Osteocyte (in vitro differentiated cells): ENCODE data around the gene CTSO. TPM values are rescaled to one million over a fixed set of nuclear protein-coding genes. Genes with fewer than 3 reads are reported as not detected.

Experiments
- DNase-seq: peaks from one replicate; pipeline ENCODE4 v3.0.0; 2021; ENCODE audit warnings: mixed read lengths; ENCODE audit not compliant: unreplicated experiment; ENCODE audit errors: extremely low spot score
- H3K27ac Mint-ChIP-seq: one replicate; pipeline ENCODE4 v1.8.0; 2021; ENCODE audit warnings: mild to moderate bottlenecking, mixed read lengths; ENCODE audit not compliant: unreplicated experiment
- H3K27me3 Mint-ChIP-seq: one replicate; pipeline ENCODE4 v1.8.0; 2021; ENCODE audit warnings: mixed read lengths; ENCODE audit not compliant: unreplicated experiment
- H3K36me3 Mint-ChIP-seq: one replicate; pipeline ENCODE4 v1.8.0; 2021; ENCODE audit warnings: mixed read lengths; ENCODE audit not compliant: unreplicated experiment
- H3K4me1 Mint-ChIP-seq: one replicate; pipeline ENCODE4 v1.8.0; 2021; ENCODE audit warnings: mixed read lengths; ENCODE audit not compliant: unreplicated experiment
- H3K4me3 Mint-ChIP-seq: one replicate; pipeline ENCODE4 v1.8.0; 2021; ENCODE audit warnings: mild to moderate bottlenecking, moderate library complexity, mixed read lengths; ENCODE audit not compliant: unreplicated experiment
- H3K9me3 Mint-ChIP-seq: one replicate; pipeline ENCODE4 v1.8.0; 2021; ENCODE audit warnings: mixed read lengths; ENCODE audit not compliant: unreplicated experiment
- CTCF ChIP-seq: fragments of 200-600 bp; sonication (generic); IDR thresholded peaks from 2 replicates; pipeline ENCODE4 v1.5.0; 2021; ENCODE audit warnings: antibody characterized with exemption, mild to moderate bottlenecking, moderate library complexity
- total RNA-seq: library from RNA; stranded (reverse); gene quantifications from 2 replicates; pipeline ENCODE4 v1.2.1, GENCODE V29; 2021

CTSO gene
- total RNA-seq, 1 donor from 2014 or later, result 10.0 TPM

GRCh38 chr4:155891058-155891457 is 62.6 kb downstream of the CTSO start:
- DNase-seq, result no peak
- Mint-ChIP-seq H3K4me1 (peaks cover 3% of the 10 kb centered on the region), H3K36me3 (peaks cover 1% of the 10 kb centered on the region), H3K27ac (no peak overlapping the region), H3K9me3 (peaks cover 12% of the 10 kb centered on the region), H3K27me3 (peaks cover 7% of the 10 kb centered on the region), H3K4me3 (no peak overlapping the region)
- TF ChIP-seq CTCF, result no peak

GRCh38 chr4:155889946-155890345 is 63.7 kb downstream of the CTSO start:
- Mint-ChIP-seq H3K27ac (no peak overlapping the region), H3K4me3 (no peak overlapping the region), H3K27me3 (peaks cover 3% of the 10 kb centered on the region), H3K36me3 (peaks cover 1% of the 10 kb centered on the region), H3K4me1 (peaks cover 3% of the 10 kb centered on the region), H3K9me3 (peaks cover 12% of the 10 kb centered on the region)
- TF ChIP-seq CTCF, result no peak
- no peak for DNase-seq

- no peak overlapping the region for H3K4me3 Mint-ChIP-seq
- DNase-seq, result no peak
- no peak for TF ChIP-seq CTCF
- H3K4me1 Mint-ChIP-seq, result peaks cover 3% of the 10 kb centered on the region
- H3K36me3 Mint-ChIP-seq, result peaks cover 1% of the 10 kb centered on the region
- H3K9me3 Mint-ChIP-seq, result peaks cover 12% of the 10 kb centered on the region
- no peak overlapping the region for H3K27ac Mint-ChIP-seq
- peaks cover 3% of the 10 kb centered on the region for H3K27me3 Mint-ChIP-seq
Observed at GRCh38 chr4:155889031-155889793, 64.5 kb downstream of the CTSO start.

- no peak for DNase-seq
- Mint-ChIP-seq H3K27me3 (no peaks in the 10 kb centered on the region), H3K4me1 (peaks cover 3% of the 10 kb centered on the region), H3K9me3 (peaks cover 18% of the 10 kb centered on the region), H3K36me3 (peaks cover 3% of the 10 kb centered on the region), H3K4me3 (no peak overlapping the region), H3K27ac (no peak overlapping the region)
- no peak for TF ChIP-seq CTCF
Observed at GRCh38 chr4:155887847-155888570, 65.7 kb downstream of the CTSO start.

GRCh38 chr4:155887045-155887444 is 66.6 kb downstream of the CTSO start:
- DNase-seq, result no peak
- peaks cover 18% of the 10 kb centered on the region for H3K9me3 Mint-ChIP-seq
- H3K27ac Mint-ChIP-seq, result no peak overlapping the region
- H3K27me3 Mint-ChIP-seq, result no peaks in the 10 kb centered on the region
- peaks cover 3% of the 10 kb centered on the region for H3K4me1 Mint-ChIP-seq
- no peak for TF ChIP-seq CTCF
- H3K4me3 Mint-ChIP-seq, result no peak overlapping the region
- peaks cover 3% of the 10 kb centered on the region for H3K36me3 Mint-ChIP-seq
